CD4-positive, alpha-beta memory T cell (primary cell): ENCODE data around the gene FCER2. TPM values are rescaled to one million over a fixed set of nuclear protein-coding genes. Genes with fewer than 3 reads are reported as not detected.

Source experiments
- CTCF ChIA-PET: fragments of 350-600 bp; sonication (Branson Sonifier 250); formaldehyde crosslinking; loops from one replicate; lab custom pipeline; 2021; ENCODE audit warnings: inconsistent platforms; ENCODE audit not compliant: partially characterized antibody; lab: Charles Lee
- POLR2A ChIA-PET: fragments of 350-600 bp; sonication (Branson Sonifier 250); formaldehyde crosslinking; loops from one replicate; lab custom pipeline; 2021; ENCODE audit not compliant: partially characterized antibody; lab: Charles Lee
- DNase-seq, 5 donors: peaks; one replicate each; pipeline versions ENCODE4 v3.0.0 to v3.0.0-alpha.2; 2020 to 2022; ENCODE audit warnings: mixed read lengths in 1 of 5
- H3K27ac ChIP-seq: one replicate; pipeline ENCODE4 v1.7.0; 2013; ENCODE audit warnings: low read depth, low read length
- H3K27me3 ChIP-seq: 2 replicates; pipeline ENCODE4 v1.7.0; 2013; ENCODE audit warnings: mild to moderate bottlenecking, low read length, moderate library complexity; ENCODE audit not compliant: insufficient read depth
- H3K36me3 ChIP-seq: 2 replicates; pipeline ENCODE4 v1.7.0; 2013; ENCODE audit warnings: mild to moderate bottlenecking, low read length, moderate library complexity; ENCODE audit not compliant: insufficient read depth
- H3K4me1 ChIP-seq: 2 replicates; pipeline ENCODE4 v1.7.0; 2013; ENCODE audit warnings: mild to moderate bottlenecking, low read length, moderate library complexity; ENCODE audit not compliant: insufficient read depth
- H3K4me3 ChIP-seq, 2 donors: one replicate each; pipeline ENCODE4 v1.7.0; 2013; ENCODE audit warnings: low read length in 2 of 2, mild to moderate bottlenecking in 1 of 2
- H3K9me3 ChIP-seq, 2 donors: one replicate each; pipeline ENCODE4 v1.7.0; 2013; ENCODE audit warnings: low read length in 2 of 2, control low read depth in 1 of 2; ENCODE audit not compliant: control insufficient read depth in 1 of 2
- H3K27ac Mint-ChIP-seq, 7 donors: one replicate each; pipeline ENCODE4 v1.8.0; 2020 to 2021; ENCODE audit warnings: mixed read lengths in 7 of 7, mild to moderate bottlenecking in 6 of 7, inconsistent platforms in 3 of 7, moderate library complexity in 3 of 7
- H3K27me3 Mint-ChIP-seq, 2 donors: one replicate each; pipeline ENCODE4 v1.8.0; 2020 to 2021; ENCODE audit warnings: mixed read lengths in 2 of 2
- H3K36me3 Mint-ChIP-seq, 2 donors: one replicate each; pipeline ENCODE4 v1.8.0; 2020 to 2021; ENCODE audit warnings: mixed read lengths in 2 of 2, inconsistent platforms in 1 of 2, mild to moderate bottlenecking in 1 of 2
- H3K4me1 Mint-ChIP-seq, 4 donors: one replicate each; pipeline ENCODE4 v1.8.0; 2020 to 2021; ENCODE audit warnings: mixed read lengths in 4 of 4, mild to moderate bottlenecking in 1 of 4
- H3K4me3 Mint-ChIP-seq, 8 donors: one replicate each; pipeline ENCODE4 v1.8.0; 2020 to 2021; ENCODE audit warnings: mixed read lengths in 8 of 8, mild to moderate bottlenecking in 7 of 8, moderate library complexity in 6 of 8, inconsistent platforms in 3 of 8
- H3K9me3 Mint-ChIP-seq, 8 donors: one replicate each; pipeline ENCODE4 v1.8.0; 2020 to 2021; ENCODE audit warnings: mixed read lengths in 8 of 8, mild to moderate bottlenecking in 5 of 8, inconsistent platforms in 3 of 8, moderate library complexity in 1 of 8
- intact Hi-C: fragments of 100-400 bp; cut with micrococcal nuclease; formaldehyde crosslinking; loops from one replicate; pipeline ENCODE4 v1.15.1; 2023
- polyA plus RNA-seq, 2 donors: library from polyadenylated mRNA; unstranded; fragments of 300-500 nt; fragmentation: Illumina TruSeq; gene quantifications; one replicate each; pipeline ENCODE4 v1.2.3, GENCODE V29; 2021
- total RNA-seq, 2 experiments: library from RNA; stranded (reverse); gene quantifications; one replicate each; pipeline ENCODE4 v1.2.3, GENCODE V29; 2021

The FCER2 gene
- total and polyA plus RNA-seq, 4 experiments from 2014 or later: 0.93 TPM; not detected in 3

GRCh38 chr19:7658219-7658686, 43.7 kb downstream of the FCER2 start:
- Mint-ChIP-seq H3K4me1 (peaks cover 5 to 16% (median 7%) of the 10 kb centered on the region in 4 donors), H3K36me3 (no peaks in the 10 kb centered on the region), H3K4me3 (peak overlapping the region; percentile 57 to 79 (median 72)), H3K27ac (peak overlapping the region; percentile 24 to 92 (median 75)), H3K27me3 (no peaks in the 10 kb centered on the region), H3K9me3 (no peaks in the 10 kb centered on the region)
- POLR2A ChIA-PET: interaction anchor here (0.6 to 1.4 kb wide), 3 partner anchors 13 to 173 kb away, joined by 3 to 4 read pairs (median 3); no protein-coding TSS in a partner anchor
- H3K9me3 ChIP-seq: no peaks in the 10 kb centered on the region
- peak overlapping the region; percentile 36 for H3K27ac ChIP-seq
- DNase-seq: peak; percentile 45 to 70 (median 56)
- intact Hi-C loops: no loop called here
- CTCF ChIA-PET: interaction anchor here (1.1 to 5.6 kb wide), 3 partner anchors 22 to 142 kb away, joined by 4 to 22 read pairs (median 5); partner anchors contain the start of gene TRAPPC5
- peaks cover 17% of the 10 kb centered on the region for H3K4me1 ChIP-seq
- H3K36me3 ChIP-seq: no peaks in the 10 kb centered on the region
- no peaks in the 10 kb centered on the region for H3K27me3 ChIP-seq
- H3K4me3 ChIP-seq: peak overlapping the region; percentile 29 to 38

DNA sequence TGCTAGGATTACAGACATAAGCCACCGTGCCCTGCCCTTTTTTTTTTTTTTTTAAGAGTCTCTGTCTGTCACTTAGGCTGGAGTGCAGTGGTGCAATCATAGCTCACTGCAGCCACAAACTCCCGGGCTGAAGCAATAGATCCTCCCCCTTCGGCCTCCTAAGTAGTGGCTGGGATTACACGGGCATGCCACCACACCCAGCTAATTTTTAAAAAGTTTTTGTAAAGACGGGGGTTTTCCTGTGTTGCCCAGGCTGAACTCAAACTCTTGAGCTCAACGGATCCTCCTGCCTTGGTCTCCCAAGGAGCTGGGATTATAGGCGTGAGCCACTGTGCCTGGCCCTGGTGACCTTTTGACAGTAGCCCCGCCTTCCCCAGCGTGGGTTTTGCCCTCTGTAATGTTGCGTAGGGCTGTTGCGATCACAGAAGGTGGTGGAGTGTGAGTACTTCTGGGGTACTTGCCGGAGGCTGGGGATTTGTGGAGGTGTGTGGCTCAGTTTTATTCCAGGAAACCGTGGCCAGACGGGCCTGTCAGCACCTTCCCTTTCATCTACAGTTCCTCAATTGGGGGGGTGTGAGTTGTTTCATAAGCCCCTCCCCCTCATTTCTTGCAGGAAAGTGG, 44.7 kb downstream of the FCER2 start:
- H3K4me1 Mint-ChIP-seq: peaks cover 10 to 24% (median 13%) of the 10 kb centered on the region in 4 donors
- H3K27ac Mint-ChIP-seq: peak overlapping the region in 2 of 7 donors; percentile 30 to 75
- H3K27me3 Mint-ChIP-seq: no peaks in the 10 kb centered on the region
- Histone ChIP-seq H3K9me3 (no peaks in the 10 kb centered on the region), H3K36me3 (no peaks in the 10 kb centered on the region), H3K4me3 (no peak overlapping the region), H3K27me3 (no peaks in the 10 kb centered on the region), H3K27ac (no peak overlapping the region), H3K4me1 (peaks cover 20% of the 10 kb centered on the region)
- ChIA-PET POLR2A (interaction anchor here (0.6 to 1.1 kb wide), 2 partner anchors 28 to 174 kb away, joined by 3 to 4 read pairs; partner anchors contain the start of genes PET100 and XAB2), CTCF (interaction anchor here (0.7 to 5.6 kb wide), 6 partner anchors 12 to 582 kb away, joined by 3 to 22 read pairs (median 3); partner anchors contain the start of genes PET100, RETN, TRAPPC5 and XAB2)
- H3K4me3 Mint-ChIP-seq: no peak overlapping the region
- intact Hi-C loops: no loop called here
- H3K36me3 Mint-ChIP-seq: no peaks in the 10 kb centered on the region
- DNase-seq: peak in 1 of 5 donors; percentile 37
- H3K9me3 Mint-ChIP-seq: peaks cover 0 to 4% (median 0%) of the 10 kb centered on the region in 8 donors

GRCh38 chr19:7655581-7655980, 46.4 kb downstream of the FCER2 start:
- Histone ChIP-seq H3K27ac (no peak overlapping the region), H3K27me3 (no peaks in the 10 kb centered on the region), H3K4me1 (peaks cover 22% of the 10 kb centered on the region), H3K36me3 (no peaks in the 10 kb centered on the region), H3K9me3 (no peaks in the 10 kb centered on the region), H3K4me3 (no peak overlapping the region)
- Mint-ChIP-seq H3K9me3 (peaks cover 0 to 4% (median 0%) of the 10 kb centered on the region in 8 donors), H3K27ac (peak overlapping the region in 1 of 7 donors; percentile 48), H3K36me3 (no peaks in the 10 kb centered on the region), H3K4me1 (peaks cover 11 to 28% (median 17%) of the 10 kb centered on the region in 4 donors), H3K4me3 (no peak overlapping the region), H3K27me3 (no peaks in the 10 kb centered on the region)
- DNase-seq: no peak
- ChIA-PET CTCF (interaction anchor here (0.8 to 5.6 kb wide), 7 partner anchors 14 to 145 kb away, joined by 3 to 22 read pairs (median 3); partner anchors contain the start of genes PET100, RETN, TRAPPC5 and XAB2), POLR2A (no interaction called here)
- intact Hi-C loops: no loop called here

DNA sequence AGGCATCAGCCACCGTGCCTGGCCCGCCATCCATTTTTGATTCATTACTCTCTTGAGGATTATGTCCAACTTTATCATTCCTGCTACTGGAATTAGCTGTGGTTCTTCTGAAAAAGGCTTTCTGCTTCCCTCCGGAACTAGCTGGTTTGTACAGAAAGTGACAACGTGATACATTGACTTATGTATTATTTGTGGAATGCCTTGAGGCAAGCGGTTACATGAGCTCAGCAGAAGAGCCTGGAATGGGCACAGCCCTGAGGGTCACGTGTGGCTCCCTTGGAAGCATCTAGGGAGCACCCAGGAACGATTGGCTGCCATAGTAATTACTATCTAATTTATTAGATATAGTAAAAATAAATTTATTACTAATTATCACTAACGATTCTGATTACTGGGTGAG, 47.5 kb downstream of the FCER2 start:
- POLR2A ChIA-PET: no interaction called here
- CTCF ChIA-PET: interaction anchor here (1.7 to 5.6 kb wide), 2 partner anchors 14 to 26 kb away, joined by 6 to 22 read pairs; partner anchors contain the start of genes RETN and TRAPPC5

GRCh38 chr19:7652061-7652641, 49.8 kb downstream of the FCER2 start:
- peaks cover 2 to 4% of the 10 kb centered on the region in 2 donors for H3K36me3 Mint-ChIP-seq
- peaks cover 0 to 4% (median 0%) of the 10 kb centered on the region in 8 donors for H3K9me3 Mint-ChIP-seq
- no peaks in the 10 kb centered on the region for H3K27me3 Mint-ChIP-seq
- no peaks in the 10 kb centered on the region for H3K9me3 ChIP-seq
- intact Hi-C loops: loop anchor here (1.0 kb wide), 2 partner anchors 27 to 147 kb away; no protein-coding TSS in a partner anchor
- DNase-seq: peak; percentile 86 to 93 (median 88)
- H3K4me1 ChIP-seq: peaks cover 7% of the 10 kb centered on the region
- ChIA-PET CTCF (interaction anchor here (0.6 to 4.1 kb wide), 15 partner anchors 9 to 217 kb away, joined by 3 to 27 read pairs (median 6); partner anchors contain the start of genes MCOLN1, PCP2, PET100 and RETN), POLR2A (interaction anchor here (0.7 to 1.6 kb wide), 5 partner anchors 7 to 29 kb away, joined by 3 to 6 read pairs (median 4); partner anchors contain the start of genes PET100, RETN, TRAPPC5 and XAB2)
- H3K27ac Mint-ChIP-seq: peak overlapping the region; percentile 78 to 95 (median 93)
- H3K4me3 Mint-ChIP-seq: peak overlapping the region; percentile 70 to 88 (median 81)
- peaks cover 6 to 13% (median 10%) of the 10 kb centered on the region in 4 donors for H3K4me1 Mint-ChIP-seq
- peak overlapping the region in 1 of 2 donors; percentile 46 for H3K4me3 ChIP-seq
- H3K27ac ChIP-seq: peak overlapping the region; percentile 31
- H3K27me3 ChIP-seq: no peaks in the 10 kb centered on the region
- no peaks in the 10 kb centered on the region for H3K36me3 ChIP-seq

More for the DNA sequence above, 47.5 kb downstream of the FCER2 start:
- Mint-ChIP-seq H3K36me3 (no peaks in the 10 kb centered on the region), H3K9me3 (peaks cover 0 to 4% (median 0%) of the 10 kb centered on the region in 8 donors), H3K4me3 (no peak overlapping the region), H3K27me3 (no peaks in the 10 kb centered on the region), H3K27ac (peak overlapping the region in 2 of 7 donors; percentile 43 to 50), H3K4me1 (peaks cover 11 to 28% (median 17%) of the 10 kb centered on the region in 4 donors)
- Histone ChIP-seq H3K36me3 (no peaks in the 10 kb centered on the region), H3K4me1 (peaks cover 22% of the 10 kb centered on the region), H3K27ac (no peak overlapping the region), H3K9me3 (no peaks in the 10 kb centered on the region), H3K27me3 (no peaks in the 10 kb centered on the region), H3K4me3 (no peak overlapping the region)
- intact Hi-C loops: no loop called here
- no peak for DNase-seq

GRCh38 chr19:7650148-7650547, 51.8 kb downstream of the FCER2 start:
- H3K27me3 Mint-ChIP-seq: no peaks in the 10 kb centered on the region
- H3K4me3 Mint-ChIP-seq: no peak overlapping the region
- H3K36me3 ChIP-seq: peaks cover 3% of the 10 kb centered on the region
- peaks cover 5% of the 10 kb centered on the region for H3K4me1 ChIP-seq
- peaks cover 6 to 8% of the 10 kb centered on the region in 2 donors for H3K36me3 Mint-ChIP-seq
- peaks cover 8 to 13% (median 10%) of the 10 kb centered on the region in 4 donors for H3K4me1 Mint-ChIP-seq
- no peaks in the 10 kb centered on the region for H3K9me3 ChIP-seq
- POLR2A ChIA-PET: interaction anchor here (1.6 kb wide), 1 partner anchor 21 kb away, joined by 5 read pairs; the partner anchor contains the start of genes PET100 and XAB2
- H3K27ac Mint-ChIP-seq: peak overlapping the region in 1 of 7 donors; percentile 81
- no peak overlapping the region for H3K4me3 ChIP-seq
- H3K27me3 ChIP-seq: no peaks in the 10 kb centered on the region
- intact Hi-C loops: no loop called here
- H3K27ac ChIP-seq: no peak overlapping the region
- no peak for DNase-seq
- H3K9me3 Mint-ChIP-seq: peaks cover 0 to 4% (median 0%) of the 10 kb centered on the region in 8 donors
- CTCF ChIA-PET: interaction anchor here (0.6 to 4.1 kb wide), 4 partner anchors 14 to 960 kb away, joined by 3 to 20 read pairs (median 4); partner anchors contain the start of gene TRAPPC5
